ENCODE results near the gene SLC17A9.

SLC17A9 gene

DNA sequence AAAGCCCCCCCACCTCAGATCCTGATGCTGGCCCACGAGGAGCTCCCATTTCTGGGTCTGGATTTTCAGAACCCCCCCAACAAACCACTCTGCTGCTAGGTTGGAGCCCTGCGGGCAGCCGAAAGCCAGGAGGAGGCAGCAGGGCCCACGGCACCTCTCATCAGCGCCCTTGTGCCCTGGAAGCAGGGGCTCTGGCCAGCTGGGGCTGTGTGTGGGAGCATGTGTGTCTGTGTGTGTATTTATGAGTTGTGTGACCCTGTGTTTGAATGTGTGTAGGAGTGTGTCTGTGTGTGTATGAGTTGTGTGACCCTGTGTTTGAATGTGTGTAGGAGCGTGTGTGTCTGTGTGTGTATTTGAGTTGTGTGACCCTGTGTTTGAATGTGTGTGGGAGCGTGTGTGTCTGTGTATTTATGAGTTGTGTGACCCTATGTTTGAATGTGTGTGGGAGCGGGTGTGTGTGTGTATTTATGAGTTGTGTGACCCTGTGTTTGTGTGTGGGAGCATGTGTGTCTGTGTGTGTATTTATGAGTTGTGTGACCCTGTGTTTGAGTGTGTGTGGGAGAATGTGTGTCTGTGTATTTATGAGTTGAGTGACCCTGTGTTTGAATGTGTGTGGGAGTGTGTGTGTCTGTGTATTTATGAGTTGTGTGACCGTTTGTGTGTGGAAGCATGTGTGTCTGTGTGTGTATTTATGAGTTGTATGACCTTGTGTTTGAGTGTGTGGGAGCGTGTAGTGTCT lies 18.9 kb downstream of the SLC17A9 start:
- Histone ChIP-seq H3K18ac (ENCODE audit: low read depth in 1 of 2, low read length in 2 of 2) (no peak overlapping the region), H2AK5ac (ENCODE audit: low read length, severe bottlenecking) (no peak overlapping the region), H2BK120ac (ENCODE audit: low read depth, low read length) (no peak overlapping the region), H3K4me1 (ENCODE audit: control insufficient read depth, insufficient read depth, low read depth, low read length) (peaks cover 9% of the 10 kb centered on the region), H3K23ac (ENCODE audit: low read length in 2 of 2) (no peak overlapping the region), H3K4me2 (ENCODE audit: low read length, poor library complexity, severe bottlenecking) (no peak overlapping the region), H3K4me3 (ENCODE audit: insufficient read depth in 1 of 2, low read depth in 1 of 2, low read length in 2 of 2) (no peak overlapping the region), H3K27me3 (ENCODE audit: control insufficient read depth in 1 of 2, insufficient read depth in 1 of 2, low read length in 2 of 2) (peaks cover 73 to 75% of the 10 kb centered on the region in 2 experiments), H2AFZ (ENCODE audit: low read depth, low read length) (no peak overlapping the region), H3K9me3 (ENCODE audit: control insufficient read depth, low read length) (no peaks in the 10 kb centered on the region), H3K14ac (ENCODE audit: low read length in 2 of 2) (no peak overlapping the region), H4K91ac (ENCODE audit: low read length) (no peak overlapping the region), H3K4ac (ENCODE audit: low read depth in 1 of 2, low read length in 2 of 2) (no peak overlapping the region), H3K79me1 (replicated peaks; ENCODE audit: low read length, poor library complexity, severe bottlenecking) (no peaks in the 10 kb centered on the region), H2BK5ac (ENCODE audit: low read depth, low read length, poor library complexity, severe bottlenecking) (no peak overlapping the region), H3K36me3 (ENCODE audit: control insufficient read depth in 1 of 2, insufficient read depth in 2 of 2, low read depth in 1 of 2, low read length in 2 of 2) (peaks cover 0 to 2% of the 10 kb centered on the region in 2 experiments), H2BK15ac (ENCODE audit: low read depth, poor library complexity, severe bottlenecking) (peak overlapping the region; percentile 30), H3K27ac (ENCODE audit: low read length, poor library complexity, severe bottlenecking) (no peak overlapping the region), H4K8ac (ENCODE audit: low read length) (no peak overlapping the region), H2BK12ac (ENCODE audit: low read length in 2 of 2) (no peak overlapping the region), H3K9ac (ENCODE audit: low read length) (no peak overlapping the region)
- WGBS, result 79% methylated on average over 9 of the region's 10 CpGs
- no peak for DNase-seq

GRCh38 chr20:62971950-62972844 lies 19.7 kb downstream of the SLC17A9 start:
- H3K4me2 ChIP-seq (ENCODE audit: low read length, poor library complexity, severe bottlenecking), result peak overlapping the region; percentile 73
- H2BK5ac ChIP-seq (ENCODE audit: low read depth, low read length, poor library complexity, severe bottlenecking), result no peak overlapping the region
- H3K4ac ChIP-seq (ENCODE audit: low read depth in 1 of 2, low read length in 2 of 2), result no peak overlapping the region
- peak overlapping the region in 1 of 2 experiments; percentile 66 for H3K14ac ChIP-seq (ENCODE audit: low read length in 2 of 2)
- peak overlapping the region in 1 of 2 experiments; percentile 58 for H3K4me3 ChIP-seq (ENCODE audit: insufficient read depth in 1 of 2, low read depth in 1 of 2, low read length in 2 of 2)
- no peaks in the 10 kb centered on the region for H3K79me1 ChIP-seq (replicated peaks; ENCODE audit: low read length, poor library complexity, severe bottlenecking)
- peak overlapping the region; percentile 61 for H4K8ac ChIP-seq (ENCODE audit: low read length)
- no peaks in the 10 kb centered on the region for H3K9me3 ChIP-seq (ENCODE audit: control insufficient read depth, low read length)
- H2AFZ ChIP-seq (ENCODE audit: low read depth, low read length), result peak overlapping the region; percentile 73
- no peak overlapping the region for H2BK120ac ChIP-seq (ENCODE audit: low read depth, low read length)
- peaks cover 9% of the 10 kb centered on the region for H3K4me1 ChIP-seq (ENCODE audit: control insufficient read depth, insufficient read depth, low read depth, low read length)
- H3K27ac ChIP-seq (ENCODE audit: low read length, poor library complexity, severe bottlenecking), result no peak overlapping the region
- H3K9ac ChIP-seq (ENCODE audit: low read length), result no peak overlapping the region
- no peak overlapping the region for H4K91ac ChIP-seq (ENCODE audit: low read length)
- no peak overlapping the region for H3K18ac ChIP-seq (ENCODE audit: low read depth in 1 of 2, low read length in 2 of 2)
- WGBS, result 3% methylated on average over 32 of the region's 38 CpGs
- H2BK15ac ChIP-seq (ENCODE audit: low read depth, poor library complexity, severe bottlenecking), result peak overlapping the region; percentile 49
- peak; percentile 80 for DNase-seq
- H3K23ac ChIP-seq (ENCODE audit: low read length in 2 of 2), result no peak overlapping the region
- H3K27me3 ChIP-seq (ENCODE audit: control insufficient read depth in 1 of 2, insufficient read depth in 1 of 2, low read length in 2 of 2), result peaks cover 77 to 80% of the 10 kb centered on the region in 2 experiments
- no peak overlapping the region for H2AK5ac ChIP-seq (ENCODE audit: low read length, severe bottlenecking)
- peaks cover 0 to 2% of the 10 kb centered on the region in 2 experiments for H3K36me3 ChIP-seq (ENCODE audit: control insufficient read depth in 1 of 2, insufficient read depth in 2 of 2, low read depth in 1 of 2, low read length in 2 of 2)
- peak overlapping the region in 1 of 2 experiments; percentile 15 for H2BK12ac ChIP-seq (ENCODE audit: low read length in 2 of 2)

GRCh38 chr20:62972845-62973745 lies 20.6 kb downstream of the SLC17A9 start:
- Histone ChIP-seq H3K4me1 (ENCODE audit: control insufficient read depth, insufficient read depth, low read depth, low read length) (peaks cover 9% of the 10 kb centered on the region), H2BK5ac (ENCODE audit: low read depth, low read length, poor library complexity, severe bottlenecking) (no peak overlapping the region), H3K36me3 (ENCODE audit: control insufficient read depth in 1 of 2, insufficient read depth in 2 of 2, low read depth in 1 of 2, low read length in 2 of 2) (no peaks in the 10 kb centered on the region), H2AFZ (ENCODE audit: low read depth, low read length) (peak overlapping the region; percentile 73), H3K4me2 (ENCODE audit: low read length, poor library complexity, severe bottlenecking) (peak overlapping the region; percentile 73), H3K4ac (ENCODE audit: low read depth in 1 of 2, low read length in 2 of 2) (no peak overlapping the region), H2BK15ac (ENCODE audit: low read depth, poor library complexity, severe bottlenecking) (peak overlapping the region; percentile 49), H4K8ac (ENCODE audit: low read length) (no peak overlapping the region), H2AK5ac (ENCODE audit: low read length, severe bottlenecking) (no peak overlapping the region), H2BK12ac (ENCODE audit: low read length in 2 of 2) (peak overlapping the region in 1 of 2 experiments; percentile 15), H3K9ac (ENCODE audit: low read length) (no peak overlapping the region), H4K91ac (ENCODE audit: low read length) (no peak overlapping the region), H3K27me3 (ENCODE audit: control insufficient read depth in 1 of 2, insufficient read depth in 1 of 2, low read length in 2 of 2) (peaks cover 79 to 89% of the 10 kb centered on the region in 2 experiments), H2BK120ac (ENCODE audit: low read depth, low read length) (no peak overlapping the region), H3K18ac (ENCODE audit: low read depth in 1 of 2, low read length in 2 of 2) (no peak overlapping the region), H3K79me1 (replicated peaks; ENCODE audit: low read length, poor library complexity, severe bottlenecking) (no peaks in the 10 kb centered on the region), H3K27ac (ENCODE audit: low read length, poor library complexity, severe bottlenecking) (no peak overlapping the region), H3K23ac (ENCODE audit: low read length in 2 of 2) (no peak overlapping the region), H3K9me3 (ENCODE audit: control insufficient read depth, low read length) (no peaks in the 10 kb centered on the region), H3K14ac (ENCODE audit: low read length in 2 of 2) (peak overlapping the region in 1 of 2 experiments; percentile 66), H3K4me3 (ENCODE audit: insufficient read depth in 1 of 2, low read depth in 1 of 2, low read length in 2 of 2) (peak overlapping the region in 1 of 2 experiments; percentile 58)
- DNase-seq, result peak; percentile 8
- WGBS, result 9% methylated on average over 44 of the region's 48 CpGs
